Activated B cell treated with CpG ODN at 0.5 μM for 24 hours (primary cell): ENCODE measurements around the gene LTB4R2. TPM values are rescaled to one million over a fixed set of nuclear protein-coding genes. Genes with fewer than 3 reads are reported as not detected.

ENCODE experiments used
- ATAC-seq: fragments of 200-7000 bp; cut with Tn5 transposase; one replicate; pipeline ENCODE4 v1.10.0; 2021; ENCODE audit warnings: low read depth, mild to moderate bottlenecking, moderate library complexity
- CTCF ChIA-PET: fragments of 350-600 bp; sonication (Branson Sonifier 250); formaldehyde crosslinking; loops from one replicate; lab custom pipeline; 2021; ENCODE audit warnings: antibody characterized with exemption; lab: Charles Lee
- POLR2A ChIA-PET: fragments of 350-600 bp; sonication (Branson Sonifier 250); formaldehyde crosslinking; loops from one replicate; lab custom pipeline; 2021; ENCODE audit warnings: antibody characterized with exemption; lab: Charles Lee
- DNase-seq: peaks from one replicate; pipeline ENCODE4 v3.0.0; 2022
- H3K27ac Mint-ChIP-seq: one replicate; pipeline ENCODE4 v1.8.0; 2020; ENCODE audit warnings: mixed read lengths
- H3K27me3 Mint-ChIP-seq: one replicate; pipeline ENCODE4 v1.8.0; 2021; ENCODE audit warnings: mixed read lengths
- H3K36me3 Mint-ChIP-seq: one replicate; pipeline ENCODE4 v1.8.0; 2021; ENCODE audit warnings: low read depth, mixed read lengths
- H3K4me1 Mint-ChIP-seq: one replicate; pipeline ENCODE4 v1.8.0; 2021; ENCODE audit warnings: mixed read lengths
- H3K4me3 Mint-ChIP-seq: one replicate; pipeline ENCODE4 v1.8.0; 2020; ENCODE audit warnings: mild to moderate bottlenecking, mixed read lengths
- H3K9me3 Mint-ChIP-seq: one replicate; pipeline ENCODE4 v1.8.0; 2020; ENCODE audit warnings: mixed read lengths
- CTCF ChIP-seq: fragments of 200-600 bp; IDR thresholded peaks from one replicate; pipeline ENCODE4 v1.8.0; 2022; ENCODE audit warnings: antibody characterized with exemption, mild to moderate bottlenecking
- intact Hi-C: fragments of 100-400 bp; cut with micrococcal nuclease; formaldehyde crosslinking; loops from one replicate; pipeline ENCODE4 v1.15.1; 2024
- total RNA-seq: library from RNA; stranded (reverse); gene quantifications from 2 replicates; pipeline ENCODE4 v1.2.3, GENCODE V29; 2022

Gene LTB4R2
- total RNA-seq, 1 donor from 2014 or later: 9.1 TPM

GRCh38 chr14:24307575-24308341, 2.2 kb upstream of the LTB4R2 start, which contains the start of gene CIDEB:
TSS of gene CIDEB (minus strand) at chr14:24307977. CDS start at chr14:24307858, 119 bp downstream.
- POLR2A ChIA-PET: interaction anchor here (0.5 to 4.4 kb wide), 16 partner anchors 8 to 193 kb away, joined by 3 to 46 read pairs (median 4); partner anchors contain the start of genes CHMP4A, DCAF11, DHRS1 and IRF9
- H3K36me3 Mint-ChIP-seq: peaks cover 54% of the 10 kb centered on the region
- peak; percentile 70 for TF ChIP-seq CTCF

GRCh38 chr14:24308342-24309124, 1.4 kb upstream of the LTB4R2 start:
- intact Hi-C loops: loop anchor here (1.0 kb wide), 6 partner anchors 9 to 294 kb away; partner anchors contain the start of genes DHRS1, IPO4, MDP1 and NOP9
- H3K9me3 Mint-ChIP-seq: no peaks in the 10 kb centered on the region
- no peaks in the 10 kb centered on the region for H3K27me3 Mint-ChIP-seq
- H3K27ac Mint-ChIP-seq: peak overlapping the region; percentile 59
- DNase-seq (no peak), ATAC-seq (no peak)
- peaks cover 46% of the 10 kb centered on the region for H3K36me3 Mint-ChIP-seq
- no peak for TF ChIP-seq CTCF
- ChIA-PET CTCF (interaction anchor here (0.6 to 7.2 kb wide), 31 partner anchors 9 to 257 kb away, joined by 3 to 67 read pairs (median 5); partner anchors contain the start of genes CARMIL3, CBLN3, DCAF11 and DHRS1), POLR2A (interaction anchor here (0.6 to 4.4 kb wide), 15 partner anchors 9 to 194 kb away, joined by 3 to 46 read pairs (median 5); partner anchors contain the start of genes CHMP4A, DCAF11, DHRS1 and IRF9)
- peaks cover 47% of the 10 kb centered on the region for H3K4me1 Mint-ChIP-seq
- H3K4me3 Mint-ChIP-seq: no peak overlapping the region

More at GRCh38 chr14:24307575-24308341, 2.2 kb upstream of the LTB4R2 start, which contains the start of gene CIDEB:
- H3K27me3 Mint-ChIP-seq: no peaks in the 10 kb centered on the region
- H3K4me3 Mint-ChIP-seq: no peak within 1 kb of the TSS
- ATAC-seq: peak; percentile 23
- peak; percentile 48 for DNase-seq
- intact Hi-C loops: loop anchor here (1.0 kb wide), 6 partner anchors 8 to 293 kb away; partner anchors contain the start of genes DHRS1, IPO4, MDP1 and NOP9
- peaks cover 39% of the 10 kb centered on the region for H3K4me1 Mint-ChIP-seq
- H3K27ac Mint-ChIP-seq: peak within 1 kb of the TSS; percentile 59
- CTCF ChIA-PET: interaction anchor here (0.6 to 7.2 kb wide), 35 partner anchors 10 to 256 kb away, joined by 3 to 67 read pairs (median 4); partner anchors contain the start of genes CARMIL3, CBLN3, DHRS1 and IPO4
- no peaks in the 10 kb centered on the region for H3K9me3 Mint-ChIP-seq

GRCh38 chr14:24310265-24310645, 315 bp downstream of the LTB4R2 start:
- no peaks in the 10 kb centered on the region for H3K9me3 Mint-ChIP-seq
- ATAC-seq (no peak), DNase-seq (no peak)
- TF ChIP-seq CTCF: no peak
- peaks cover 59% of the 10 kb centered on the region for H3K4me1 Mint-ChIP-seq
- peak overlapping the region; percentile 80 for H3K27ac Mint-ChIP-seq
- ChIA-PET CTCF (interaction anchor here (0.7 to 7.2 kb wide), 8 partner anchors 8 to 121 kb away, joined by 3 to 67 read pairs (median 23); partner anchors contain the start of genes DHRS1, MDP1, NOP9 and TINF2), POLR2A (interaction anchor here (0.5 to 4.4 kb wide), 22 partner anchors 10 to 216 kb away, joined by 3 to 26 read pairs (median 3); partner anchors contain the start of genes DHRS1, IRF9, KHNYN and MDP1)
- H3K4me3 Mint-ChIP-seq: peak overlapping the region; percentile 75
- H3K36me3 Mint-ChIP-seq: peaks cover 29% of the 10 kb centered on the region
- H3K27me3 Mint-ChIP-seq: no peaks in the 10 kb centered on the region
- intact Hi-C loops: loop anchor here (2.0 kb wide), 1 partner anchor 195 kb away; the partner anchor contains the start of genes DCAF11 and NRL

GRCh38 chr14:24310646-24311604, 985 bp downstream of the LTB4R2 start, which contains the start of gene LTB4R:
TSS of gene LTB4R (plus strand) at chr14:24311502. CDS start at chr14:24315652, 4,150 bp downstream.
- intact Hi-C loops: loop anchor here (1.0 to 2.0 kb wide), 3 partner anchors 21 to 196 kb away; partner anchors contain the start of genes DCAF11 and NRL
- DNase-seq (peak; percentile 73), ATAC-seq (peak; percentile 78)
- H3K4me1 Mint-ChIP-seq: peaks cover 59% of the 10 kb centered on the region
- no peaks in the 10 kb centered on the region for H3K27me3 Mint-ChIP-seq
- H3K36me3 Mint-ChIP-seq: peaks cover 22% of the 10 kb centered on the region
- no peak for TF ChIP-seq CTCF
- peak within 1 kb of the TSS; percentile 75 for H3K4me3 Mint-ChIP-seq
- CTCF ChIA-PET: interaction anchor here (0.7 to 7.2 kb wide), 9 partner anchors 8 to 121 kb away, joined by 3 to 67 read pairs (median 7); partner anchors contain the start of genes DHRS1, NOP9 and TINF2
- POLR2A ChIA-PET: interaction anchor here (0.5 to 4.4 kb wide), 23 partner anchors 11 to 216 kb away, joined by 3 to 26 read pairs (median 3); partner anchors contain the start of genes CHMP4A, DHRS1, IRF9 and KHNYN
- peak within 1 kb of the TSS; percentile 80 for H3K27ac Mint-ChIP-seq
- H3K9me3 Mint-ChIP-seq: no peaks in the 10 kb centered on the region
